Measurements from ENCODE around the gene EHMT2.
"Not testable (repeated sequence)": the region's sequence is repeated elsewhere in the genome, so short reads cannot be mapped to it uniquely, and the experiment has no call there.

EHMT2 gene

GRCh38 chr6:31897612-31898382, at the start of gene EHMT2:
TSS of gene EHMT2 (minus strand) at chr6:31897698. CDS start at chr6:31897677, 21 bp downstream.
- DNase-seq = peak; percentile 91

- DNase-seq = no peak
Observed at GRCh38 chr6:31947070-31947675, 49.7 kb upstream of the EHMT2 start.

- no peak for DNase-seq
Observed at GRCh38 chr6:31946370-31946885, 48.9 kb upstream of the EHMT2 start.

- no peak for DNase-seq
Observed at GRCh38 chr6:31945507-31946369, 48.2 kb upstream of the EHMT2 start, which contains the start of gene CFB. TSS of gene CFB (plus strand) at chr6:31946095. CDS start at chr6:31946222, 127 bp downstream.

GRCh38 chr6:31945154-31945506, 47.6 kb upstream of the EHMT2 start:
- DNase-seq = no peak

- DNase-seq = no peak
Observed at GRCh38 chr6:31943742-31944141, 46.2 kb upstream of the EHMT2 start.

- DNase-seq = no peak
Observed at GRCh38 chr6:31940256-31940664, 42.8 kb upstream of the EHMT2 start.

- no peak for DNase-seq
Observed at GRCh38 chr6:31935823-31936222, 38.3 kb upstream of the EHMT2 start.

GRCh38 chr6:31935021-31935420, 37.5 kb upstream of the EHMT2 start:
- no peak for DNase-seq

- DNase-seq = no peak
Observed at GRCh38 chr6:31933537-31933936, 36.0 kb upstream of the EHMT2 start.

- not testable (repeated sequence) for DNase-seq
Observed at GRCh38 chr6:31932137-31932536, 34.6 kb upstream of the EHMT2 start.

- no peak for DNase-seq
Observed at GRCh38 chr6:31930962-31931361, 33.5 kb upstream of the EHMT2 start.

GRCh38 chr6:31928672-31928939, 31.1 kb upstream of the EHMT2 start:
- DNase-seq = no peak

- DNase-seq = no peak
Observed at GRCh38 chr6:31927863-31928671, 30.6 kb upstream of the EHMT2 start.

GRCh38 chr6:31927242-31927862, 29.9 kb upstream of the EHMT2 start, which contains the start of gene C2:
TSS of gene C2 (plus strand) at chr6:31927717. CDS start at chr6:31927753, 36 bp downstream.
- no peak for DNase-seq

GRCh38 chr6:31922942-31923341, 25.4 kb upstream of the EHMT2 start:
- peak; percentile 32 for DNase-seq

- no peak for DNase-seq
Observed at GRCh38 chr6:31920811-31921210, 23.3 kb upstream of the EHMT2 start.

- no peak for DNase-seq
Observed at GRCh38 chr6:31919624-31920303, 22.3 kb upstream of the EHMT2 start.

- DNase-seq = no peak
Observed at GRCh38 chr6:31918069-31918720, 20.7 kb upstream of the EHMT2 start.

GRCh38 chr6:31915756-31916155, 18.3 kb upstream of the EHMT2 start:
- DNase-seq = no peak

- no peak for DNase-seq
Observed at GRCh38 chr6:31915351-31915750, 17.9 kb upstream of the EHMT2 start.

Measured in activated CD4-positive, alpha-beta T cell treated with anti-CD3 and anti-CD28 coated beads, Interleukin-10, Interleukin-2, amounts not matched to agents 100 ng/mL and 50 ng/mL, durations not matched to agents 16 hours and 8 hours (primary cell).